ENCODE measurements around the gene MKNK1.

MKNK1 gene

GRCh38 chr1:46637444-46638083 lies 33.5 kb upstream of the MKNK1 start:
- H3K4me3 ChIP-seq (ENCODE audit: low read depth, low read length) = no peak overlapping the region
- TF ChIP-seq, protein P1, sequence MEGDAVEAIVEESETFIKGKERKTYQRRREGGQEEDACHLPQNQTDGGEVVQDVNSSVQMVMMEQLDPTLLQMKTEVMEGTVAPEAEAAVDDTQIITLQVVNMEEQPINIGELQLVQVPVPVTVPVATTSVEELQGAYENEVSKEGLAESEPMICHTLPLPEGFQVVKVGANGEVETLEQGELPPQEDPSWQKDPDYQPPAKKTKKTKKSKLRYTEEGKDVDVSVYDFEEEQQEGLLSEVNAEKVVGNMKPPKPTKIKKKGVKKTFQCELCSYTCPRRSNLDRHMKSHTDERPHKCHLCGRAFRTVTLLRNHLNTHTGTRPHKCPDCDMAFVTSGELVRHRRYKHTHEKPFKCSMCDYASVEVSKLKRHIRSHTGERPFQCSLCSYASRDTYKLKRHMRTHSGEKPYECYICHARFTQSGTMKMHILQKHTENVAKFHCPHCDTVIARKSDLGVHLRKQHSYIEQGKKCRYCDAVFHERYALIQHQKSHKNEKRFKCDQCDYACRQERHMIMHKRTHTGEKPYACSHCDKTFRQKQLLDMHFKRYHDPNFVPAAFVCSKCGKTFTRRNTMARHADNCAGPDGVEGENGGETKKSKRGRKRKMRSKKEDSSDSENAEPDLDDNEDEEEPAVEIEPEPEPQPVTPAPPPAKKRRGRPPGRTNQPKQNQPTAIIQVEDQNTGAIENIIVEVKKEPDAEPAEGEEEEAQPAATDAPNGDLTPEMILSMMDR (IDR thresholded peaks at IDR 0.05; ENCODE audit: low read depth, low read length) = no peak

- TF ChIP-seq, protein P1 (IDR thresholded peaks at IDR 0.05; ENCODE audit: low read depth, low read length) = no peak
- no peak overlapping the region for H3K4me3 ChIP-seq (ENCODE audit: low read depth, low read length)
Observed at GRCh38 chr1:46635205-46635604, 31.1 kb upstream of the MKNK1 start.

- TF ChIP-seq, protein P1 (IDR thresholded peaks at IDR 0.05; ENCODE audit: low read depth, low read length) = no peak
- no peak overlapping the region for H3K4me3 ChIP-seq (ENCODE audit: low read depth, low read length)
Observed at GRCh38 chr1:46630719-46631118, 26.7 kb upstream of the MKNK1 start.

- H3K4me3 ChIP-seq (ENCODE audit: low read depth, low read length) = no peak overlapping the region
- TF ChIP-seq, protein P1 (IDR thresholded peaks at IDR 0.05; ENCODE audit: low read depth, low read length) = no peak
Observed at GRCh38 chr1:46623743-46624644, 19.9 kb upstream of the MKNK1 start.

- H3K4me3 ChIP-seq (ENCODE audit: low read depth, low read length) = no peak overlapping the region
- TF ChIP-seq, protein P1 (IDR thresholded peaks at IDR 0.05; ENCODE audit: low read depth, low read length) = peak; percentile 23; the same call in 1 of the 2 replicates
Observed at GRCh38 chr1:46622344-46622743, 18.3 kb upstream of the MKNK1 start.

DNA sequence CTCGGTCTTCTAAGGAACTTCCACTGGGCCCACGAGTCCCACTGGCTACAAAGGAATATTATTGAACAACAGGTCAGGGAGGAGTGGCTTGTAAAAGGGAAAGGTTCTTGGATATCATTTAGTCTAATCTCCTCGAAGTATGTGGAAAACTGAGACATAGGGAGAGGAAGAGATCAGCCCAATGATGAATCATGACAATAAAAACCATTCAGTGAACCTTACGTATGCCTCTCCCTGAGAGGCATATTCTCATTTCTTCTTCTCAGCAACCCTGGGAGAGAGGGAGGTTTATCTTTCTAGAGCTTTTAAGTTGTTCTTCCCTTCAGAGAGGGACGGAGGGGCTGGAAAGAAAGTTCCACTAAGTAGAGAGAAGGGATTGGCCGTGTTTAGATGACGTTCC lies 17.9 kb upstream of the MKNK1 start:
- TF ChIP-seq, protein P1 (IDR thresholded peaks at IDR 0.05; ENCODE audit: low read depth, low read length) = no peak

More for the DNA sequence above, 17.9 kb upstream of the MKNK1 start:
- no peak overlapping the region for H3K4me3 ChIP-seq (ENCODE audit: low read depth, low read length)

Data from WI38 (cell line).